BLaER1 (cell line): ENCODE data around the gene HTT.
"Not testable (repeated sequence)": the region's sequence is repeated elsewhere in the genome, so short reads cannot be mapped to it uniquely, and the experiment has no call there.

Experiments
- H3K27ac ChIP-seq: shearing (Covaris generic); formaldehyde crosslinking; 2 replicates; pipeline ENCODE4 v1.8.1; 2022
- H3K27me3 ChIP-seq: shearing (Covaris generic); formaldehyde crosslinking; 2 replicates; pipeline ENCODE4 v1.8.1; 2022
- H3K36me3 ChIP-seq: shearing (Covaris generic); formaldehyde crosslinking; 2 replicates; pipeline ENCODE4 v1.8.1; 2022
- H3K4me1 ChIP-seq: shearing (Covaris generic); formaldehyde crosslinking; 2 replicates; pipeline ENCODE4 v1.8.1; 2022
- H3K4me2 ChIP-seq: shearing (Covaris generic); formaldehyde crosslinking; 2 replicates; pipeline ENCODE4 v1.8.1; 2022
- H3K4me3 ChIP-seq: shearing (Covaris generic); formaldehyde crosslinking; 2 replicates; pipeline ENCODE4 v1.8.1; 2022
- H3K9ac ChIP-seq: shearing (Covaris generic); formaldehyde crosslinking; 2 replicates; pipeline ENCODE4 v1.8.1; 2022
- H3K9me3 ChIP-seq: shearing (Covaris generic); formaldehyde crosslinking; 2 replicates; pipeline ENCODE4 v1.8.1; 2022
- H4K20me1 ChIP-seq: shearing (Covaris generic); formaldehyde crosslinking; 2 replicates; pipeline ENCODE4 v1.8.1; 2022
- Cebpa-rat ChIP-seq: shearing (Covaris generic); IDR thresholded peaks from 2 replicates; pipeline ENCODE4 v1.8.1; 2022

HTT gene

GRCh38 chr4:3077796-3078195 lies 3.3 kb downstream of the HTT start:
- peak overlapping the region; percentile 19; the same call in 1 of the 2 replicates for H3K27ac ChIP-seq
- H3K9me3 ChIP-seq: no peaks in the 10 kb centered on the region
- peak overlapping the region; percentile 64 for H3K4me2 ChIP-seq
- H3K27me3 ChIP-seq: no peaks in the 10 kb centered on the region
- peak overlapping the region; percentile 23 for H3K9ac ChIP-seq
- TF ChIP-seq Cebpa-rat: no peak
- H3K4me3 ChIP-seq: no peak overlapping the region
- H3K4me1 ChIP-seq: peaks cover 51% of the 10 kb centered on the region
- peaks cover 8% of the 10 kb centered on the region; the same call in 1 of the 2 replicates for H3K36me3 ChIP-seq
- H4K20me1 ChIP-seq: peaks cover 81% of the 10 kb centered on the region

GRCh38 chr4:3079694-3080123 lies 5.2 kb downstream of the HTT start:
- H3K4me1 ChIP-seq: peaks cover 44% of the 10 kb centered on the region
- no peak overlapping the region for H3K9ac ChIP-seq
- no peaks in the 10 kb centered on the region for H3K9me3 ChIP-seq
- H3K4me3 ChIP-seq: no peak overlapping the region
- H3K27ac ChIP-seq: no peak overlapping the region
- no peaks in the 10 kb centered on the region for H3K27me3 ChIP-seq
- peak overlapping the region; percentile 64; the same call in 1 of the 2 replicates for H3K4me2 ChIP-seq
- peaks cover 98% of the 10 kb centered on the region for H4K20me1 ChIP-seq
- no peak for TF ChIP-seq Cebpa-rat
- peaks cover 8% of the 10 kb centered on the region; the same call in 1 of the 2 replicates for H3K36me3 ChIP-seq

- Histone ChIP-seq H3K4me2 (no peak overlapping the region), H3K27ac (no peak overlapping the region), H3K9me3 (no peaks in the 10 kb centered on the region), H4K20me1 (peaks cover 92% of the 10 kb centered on the region), H3K27me3 (no peaks in the 10 kb centered on the region), H3K36me3 (peaks cover 27% of the 10 kb centered on the region), H3K9ac (no peak overlapping the region), H3K4me1 (peaks cover 19% of the 10 kb centered on the region), H3K4me3 (no peak overlapping the region)
- no peak for TF ChIP-seq Cebpa-rat
Measured at GRCh38 chr4:3082925-3083515, 8.5 kb downstream of the HTT start.

GRCh38 chr4:3083732-3084131 lies 9.3 kb downstream of the HTT start:
- TF ChIP-seq Cebpa-rat: no peak
- Histone ChIP-seq H3K36me3 (peaks cover 34% of the 10 kb centered on the region), H3K4me1 (peaks cover 12% of the 10 kb centered on the region), H3K27me3 (no peaks in the 10 kb centered on the region), H3K27ac (no peak overlapping the region), H4K20me1 (peaks cover 92% of the 10 kb centered on the region), H3K9ac (no peak overlapping the region), H3K9me3 (no peaks in the 10 kb centered on the region), H3K4me3 (no peak overlapping the region), H3K4me2 (no peak overlapping the region)

GRCh38 chr4:3085948-3086670 lies 11.6 kb downstream of the HTT start:
- Histone ChIP-seq H3K36me3 (peaks cover 38% of the 10 kb centered on the region), H3K9me3 (no peaks in the 10 kb centered on the region), H3K27ac (no peak overlapping the region), H3K9ac (no peak overlapping the region), H3K27me3 (no peaks in the 10 kb centered on the region), H3K4me2 (no peak overlapping the region), H3K4me3 (no peak overlapping the region), H4K20me1 (peaks cover 82% of the 10 kb centered on the region), H3K4me1 (no peaks in the 10 kb centered on the region)
- TF ChIP-seq Cebpa-rat: no peak

GRCh38 chr4:3087115-3087797 lies 12.8 kb downstream of the HTT start:
- Histone ChIP-seq H3K27ac (no peak overlapping the region), H3K36me3 (peaks cover 48% of the 10 kb centered on the region), H3K9me3 (no peaks in the 10 kb centered on the region), H3K4me1 (no peaks in the 10 kb centered on the region), H3K27me3 (no peaks in the 10 kb centered on the region), H4K20me1 (peaks cover 71% of the 10 kb centered on the region), H3K9ac (no peak overlapping the region), H3K4me2 (no peak overlapping the region), H3K4me3 (no peak overlapping the region)
- no peak for TF ChIP-seq Cebpa-rat

GRCh38 chr4:3091464-3091863 lies 17.0 kb downstream of the HTT start:
- H4K20me1 ChIP-seq: peaks cover 29% of the 10 kb centered on the region
- H3K27ac ChIP-seq: no peak overlapping the region
- H3K4me2 ChIP-seq: no peak overlapping the region
- H3K27me3 ChIP-seq: no peaks in the 10 kb centered on the region
- H3K4me1 ChIP-seq: no peaks in the 10 kb centered on the region
- H3K9me3 ChIP-seq: peaks cover 18% of the 10 kb centered on the region
- H3K4me3 ChIP-seq: no peak overlapping the region
- no peak overlapping the region for H3K9ac ChIP-seq
- TF ChIP-seq Cebpa-rat: no peak
- peaks cover 85% of the 10 kb centered on the region for H3K36me3 ChIP-seq

GRCh38 chr4:3094701-3095100 lies 20.2 kb downstream of the HTT start:
- Histone ChIP-seq H4K20me1 (peaks cover 14% of the 10 kb centered on the region), H3K9me3 (peaks cover 18% of the 10 kb centered on the region), H3K36me3 (peaks cover 78% of the 10 kb centered on the region)
- H3K4me1 ChIP-seq, H3K4me3 ChIP-seq, H3K27me3 ChIP-seq, H3K4me2 ChIP-seq, H3K9ac ChIP-seq, H3K27ac ChIP-seq: not testable (repeated sequence)

- no peak overlapping the region for H3K27ac ChIP-seq
- H3K4me2 ChIP-seq: no peak overlapping the region
- no peak overlapping the region for H3K4me3 ChIP-seq
- no peak overlapping the region for H3K9ac ChIP-seq
- no peak for TF ChIP-seq Cebpa-rat
- H3K9me3 ChIP-seq: peaks cover 18% of the 10 kb centered on the region
- no peaks in the 10 kb centered on the region for H3K4me1 ChIP-seq
- H3K36me3 ChIP-seq: peaks cover 87% of the 10 kb centered on the region
- H4K20me1 ChIP-seq: peaks cover 23% of the 10 kb centered on the region
- no peaks in the 10 kb centered on the region for H3K27me3 ChIP-seq
Measured at GRCh38 chr4:3096202-3096601, 21.7 kb downstream of the HTT start.

GRCh38 chr4:3098346-3098745 lies 23.9 kb downstream of the HTT start:
- Histone ChIP-seq H3K4me2 (no peak overlapping the region), H3K9ac (no peak overlapping the region), H4K20me1 (peaks cover 41% of the 10 kb centered on the region), H3K36me3 (peaks cover 84% of the 10 kb centered on the region), H3K4me3 (no peak overlapping the region), H3K27me3 (no peaks in the 10 kb centered on the region), H3K27ac (no peak overlapping the region), H3K9me3 (peaks cover 11% of the 10 kb centered on the region), H3K4me1 (no peaks in the 10 kb centered on the region)
- no peak for TF ChIP-seq Cebpa-rat
